Gastrocnemius medialis (tissue), 4 donors: ENCODE data around the gene NUBPL.

Experiments
- CTCF ChIP-seq, 5 experiments: fragments of 450-650 bp in 3 of 5; fragments of 200-600 bp in 2 of 5; sonication (generic) in 2 of 5; IDR thresholded peaks in 4 of 5; conservative IDR thresholded peaks in 1 of 5; 1 replicate in 4 of 5; 2 replicates in 1 of 5; pipeline ENCODE4 v1.5.1; 2016 to 2019; ENCODE audit warnings: antibody characterized with exemption in 5 of 5, mild to moderate bottlenecking in 3 of 5, moderate library complexity in 3 of 5
- POLR2A ChIP-seq, 2 donors: fragments of 450-650 bp; IDR thresholded peaks; one replicate each; pipeline ENCODE4 v1.6.1; 2017; ENCODE audit warnings: antibody characterized with exemption in 2 of 2, mild to moderate bottlenecking in 2 of 2, moderate library complexity in 2 of 2

GRCh38 chr14:31559939-31560338 lies 1.3 kb upstream of the NUBPL start:
- TF ChIP-seq CTCF (IDR thresholded peaks at IDR 0.05 in 4 of 5, conservative IDR thresholded peaks at IDR 0.05 in 1 of 5) (no peak), POLR2A (IDR thresholded peaks at IDR 0.05) (no peak)
